AG09309 (cell line): ENCODE measurements around the gene ZNF280A.
A peak's percentile ranks its signal among the peaks of the same experiment; 100 is the strongest.
"Not testable (repeated sequence)": the region's sequence is repeated elsewhere in the genome, so short reads cannot be mapped to it uniquely, and the experiment has no call there.

ENCODE experiments used
- DNase-seq: peaks from one replicate; pipeline ENCODE4 v3.0.0-alpha.2; 2010; ENCODE audit warnings: low read depth
- H3K4me3 ChIP-seq: 2 replicates; pipeline ENCODE4 v1.5.1; 2011; ENCODE audit warnings: mild to moderate bottlenecking, low read depth, low read length, moderate library complexity; ENCODE audit not compliant: control insufficient read depth
- TF ChIP-seq, protein P1 (sequence below): IDR thresholded peaks from 2 replicates; pipeline ENCODE4 v1.5.1; 2011; ENCODE audit warnings: mild to moderate bottlenecking, low read depth, low read length, inconsistent platforms; ENCODE audit not compliant: insufficient read depth, control insufficient read depth; ENCODE audit errors: missing control alignments

ZNF280A gene

DNA sequence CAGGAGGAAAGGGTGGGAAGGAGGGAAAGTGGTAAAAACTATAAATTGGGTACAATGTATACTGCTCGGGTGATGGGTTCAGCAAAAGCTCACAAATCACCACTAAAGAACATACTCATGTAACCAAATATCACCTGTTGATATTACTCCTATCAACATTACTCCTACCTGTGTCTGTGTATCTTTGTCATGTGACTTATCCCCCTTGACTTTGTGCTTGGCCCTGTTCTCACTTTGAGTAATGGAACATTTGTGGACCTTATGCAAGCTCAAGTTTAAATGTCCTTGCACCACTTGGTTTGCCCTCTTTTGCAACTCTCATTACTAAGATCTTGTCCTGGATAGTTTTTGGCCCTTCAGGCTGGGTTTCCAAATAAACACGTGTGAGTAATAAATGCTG is 50.5 kb downstream of the ZNF280A start:
- no peak overlapping the region for H3K4me3 ChIP-seq
- DNase-seq, result no peak
- TF ChIP-seq, protein P1, sequence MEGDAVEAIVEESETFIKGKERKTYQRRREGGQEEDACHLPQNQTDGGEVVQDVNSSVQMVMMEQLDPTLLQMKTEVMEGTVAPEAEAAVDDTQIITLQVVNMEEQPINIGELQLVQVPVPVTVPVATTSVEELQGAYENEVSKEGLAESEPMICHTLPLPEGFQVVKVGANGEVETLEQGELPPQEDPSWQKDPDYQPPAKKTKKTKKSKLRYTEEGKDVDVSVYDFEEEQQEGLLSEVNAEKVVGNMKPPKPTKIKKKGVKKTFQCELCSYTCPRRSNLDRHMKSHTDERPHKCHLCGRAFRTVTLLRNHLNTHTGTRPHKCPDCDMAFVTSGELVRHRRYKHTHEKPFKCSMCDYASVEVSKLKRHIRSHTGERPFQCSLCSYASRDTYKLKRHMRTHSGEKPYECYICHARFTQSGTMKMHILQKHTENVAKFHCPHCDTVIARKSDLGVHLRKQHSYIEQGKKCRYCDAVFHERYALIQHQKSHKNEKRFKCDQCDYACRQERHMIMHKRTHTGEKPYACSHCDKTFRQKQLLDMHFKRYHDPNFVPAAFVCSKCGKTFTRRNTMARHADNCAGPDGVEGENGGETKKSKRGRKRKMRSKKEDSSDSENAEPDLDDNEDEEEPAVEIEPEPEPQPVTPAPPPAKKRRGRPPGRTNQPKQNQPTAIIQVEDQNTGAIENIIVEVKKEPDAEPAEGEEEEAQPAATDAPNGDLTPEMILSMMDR, result no peak

DNA sequence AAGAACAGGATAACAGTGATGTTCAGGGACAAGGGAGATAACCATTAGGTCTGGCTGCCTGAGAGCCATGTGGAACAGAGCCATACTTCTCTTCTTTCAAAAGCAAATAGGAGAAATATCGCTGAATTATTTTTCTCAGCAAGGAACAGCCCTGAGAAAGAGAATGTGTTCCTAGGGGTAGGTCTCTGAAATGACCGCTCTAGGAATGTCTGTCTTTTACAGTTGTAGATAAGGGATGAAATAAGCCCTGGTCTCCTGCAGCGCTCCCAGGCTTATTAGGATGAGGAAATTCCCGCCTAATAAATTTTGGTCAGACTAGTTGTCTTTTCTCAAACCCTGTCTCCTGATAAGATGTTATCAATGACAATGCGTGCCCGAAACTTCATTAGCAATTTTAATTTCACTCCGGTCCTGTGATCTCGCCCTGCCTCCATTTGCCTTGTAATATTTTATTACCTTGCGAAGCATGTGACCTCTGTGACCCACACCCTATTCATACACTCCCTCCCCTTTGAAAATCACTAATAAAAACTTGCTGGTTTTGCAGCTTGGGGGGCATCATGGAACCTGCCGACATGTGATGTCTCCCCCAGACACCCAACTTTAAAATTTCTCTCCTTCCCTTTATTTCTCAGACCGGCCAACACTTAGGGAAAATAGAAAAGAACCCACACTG is 51.1 kb downstream of the ZNF280A start:
- not testable (repeated sequence) for DNase-seq, H3K4me3 ChIP-seq

DNA sequence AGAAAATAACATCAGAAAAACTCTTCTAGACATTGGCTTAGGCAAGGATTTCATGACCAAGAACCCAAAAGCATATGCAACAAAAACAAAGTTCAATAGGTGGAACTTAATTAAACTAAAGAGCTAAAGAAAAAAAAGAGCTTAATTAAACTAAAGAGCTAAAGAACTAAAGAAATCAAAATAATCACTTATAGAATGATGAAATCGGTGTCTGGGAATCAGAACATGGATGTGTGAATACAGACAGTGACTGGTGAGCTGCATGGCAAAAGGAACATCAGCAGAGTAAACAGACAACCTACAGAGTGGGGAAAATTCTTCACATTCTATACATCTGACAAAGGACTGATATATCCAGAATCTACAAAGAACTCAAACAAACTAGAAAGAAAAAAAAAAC is 53.0 kb downstream of the ZNF280A start:
- no peak for DNase-seq
- H3K4me3 ChIP-seq, result no peak overlapping the region
- TF ChIP-seq, protein P1, result no peak

DNA sequence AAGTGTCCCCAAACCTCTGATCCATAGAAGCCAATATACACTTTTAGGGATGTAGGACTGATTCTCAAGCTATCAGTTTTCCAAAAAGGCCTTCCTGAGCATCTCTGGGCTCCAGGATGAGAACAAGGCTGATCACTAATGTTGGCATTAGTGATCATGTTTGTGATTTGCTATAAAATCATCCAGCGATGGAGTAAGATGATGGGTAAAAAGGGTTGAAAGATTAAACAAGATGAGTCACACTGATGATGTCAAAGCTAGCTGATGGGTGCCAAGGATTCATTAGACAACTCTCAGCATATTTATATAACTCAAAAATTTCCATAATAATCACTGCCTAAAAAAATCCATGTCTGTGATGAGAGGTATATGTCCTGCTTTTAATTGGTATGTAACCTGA is 54.3 kb downstream of the ZNF280A start:
- no peak overlapping the region for H3K4me3 ChIP-seq
- TF ChIP-seq, protein P1, result no peak
- DNase-seq, result no peak

DNA sequence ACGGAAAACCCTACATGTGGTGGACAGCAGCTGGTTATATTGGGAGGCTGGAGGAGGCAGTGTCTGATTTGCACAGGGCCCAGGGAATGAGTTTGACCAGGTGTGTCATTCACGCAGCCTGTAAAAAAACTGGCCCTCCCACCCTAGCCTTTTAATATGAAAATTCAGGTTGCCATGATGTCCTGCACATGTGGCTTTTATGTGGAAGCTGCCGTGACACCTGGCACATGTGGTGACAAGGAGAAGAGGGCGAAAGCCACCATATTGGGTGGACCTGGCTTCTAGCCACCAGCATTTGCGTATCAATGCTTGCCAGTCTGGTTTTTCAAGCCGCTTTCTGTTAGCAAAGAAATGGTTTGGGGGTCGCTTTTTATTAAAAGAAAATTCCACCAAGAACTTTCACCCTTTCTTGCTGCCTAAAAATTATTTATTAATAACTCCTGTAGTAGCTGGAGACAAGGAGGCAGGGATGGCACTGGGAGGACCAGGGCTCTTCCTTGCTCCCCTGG is 54.9 kb downstream of the ZNF280A start:
- no peak overlapping the region for H3K4me3 ChIP-seq
- DNase-seq, result no peak
- TF ChIP-seq, protein P1, result no peak

DNA sequence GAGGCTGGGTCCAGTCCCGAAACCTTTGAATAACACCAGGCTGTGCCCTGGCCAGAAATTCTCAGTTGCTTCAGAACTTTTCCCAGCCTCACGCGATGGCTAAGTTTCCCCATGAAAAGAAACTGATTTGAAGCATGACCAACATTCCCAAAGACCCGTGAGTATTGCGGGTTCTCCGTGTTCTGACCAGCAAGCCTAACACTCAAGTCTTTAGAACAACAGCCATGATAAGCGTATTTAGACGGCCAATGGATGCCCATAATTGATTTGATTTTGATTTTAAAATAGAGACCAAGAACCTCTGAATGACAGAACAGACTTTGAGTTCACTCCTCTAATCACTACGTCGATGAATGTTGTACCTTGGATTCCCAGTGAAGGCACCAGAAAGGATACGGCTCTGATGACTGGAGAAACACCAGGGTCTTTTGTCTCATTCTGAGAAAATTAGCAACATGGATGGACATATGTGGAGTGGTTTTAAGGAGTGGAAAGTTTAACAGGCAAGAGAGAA is 55.5 kb downstream of the ZNF280A start:
- TF ChIP-seq, protein P1, result no peak
- no peak overlapping the region for H3K4me3 ChIP-seq
- DNase-seq, result no peak

DNA sequence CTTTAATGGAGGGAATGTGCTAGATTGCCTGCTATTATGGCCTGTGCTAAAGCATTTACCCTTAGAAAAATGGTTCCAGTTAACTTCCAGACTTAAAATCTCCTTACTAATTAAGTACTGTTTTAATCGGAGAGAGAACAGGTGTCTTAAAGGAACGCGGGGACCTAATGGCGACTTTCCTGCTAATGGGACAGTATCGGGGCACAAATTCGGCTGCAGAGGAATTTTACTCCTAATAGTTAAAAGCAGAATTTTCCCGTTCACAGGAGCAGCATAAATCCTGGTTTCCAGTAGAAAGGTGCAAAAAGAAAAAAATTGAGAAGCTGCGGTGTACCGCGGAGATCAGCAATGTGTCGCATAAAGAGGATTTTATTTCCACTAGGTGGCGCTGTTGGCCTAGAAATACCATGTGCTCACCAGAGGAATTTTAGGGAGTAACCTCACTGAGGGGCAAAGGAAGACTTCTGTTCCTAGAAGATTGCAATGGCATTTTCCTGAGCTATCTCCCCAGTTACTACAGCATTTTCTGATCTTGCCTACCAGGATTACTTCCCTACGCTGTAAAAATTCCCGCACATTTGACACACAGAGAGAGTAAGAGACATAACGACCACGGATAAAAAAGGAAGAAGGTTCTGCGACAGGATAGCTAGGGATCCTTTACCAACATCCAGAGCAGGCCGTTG is 56.1 kb downstream of the ZNF280A start:
- TF ChIP-seq, protein P1, result peak; percentile 51
- no peak overlapping the region for H3K4me3 ChIP-seq
- DNase-seq, result peak; percentile 3
